ENCODE measurements around the gene KIF26A. TPM values are rescaled to one million over a fixed set of nuclear protein-coding genes. Genes with fewer than 3 reads are reported as not detected.

The KIF26A gene
- total RNA-seq, 1 experiment from 2014 or later: 3.1 TPM

GRCh38 chr14:104116288-104116755, 22.1 kb upstream of the KIF26A start:
- Histone ChIP-seq H3K9me3 (ENCODE audit: low read length) (no peaks in the 10 kb centered on the region), H4K20me1 (ENCODE audit: low read length) (no peaks in the 10 kb centered on the region), H3K79me2 (ENCODE audit: low read length) (no peaks in the 10 kb centered on the region), H3K9ac (ENCODE audit: low read length) (peak overlapping the region; percentile 74), H3K27me3 (ENCODE audit: low read length) (peaks cover 6% of the 10 kb centered on the region; the same call in 1 of the 2 replicates), H3K9me2 (replicated peaks; ENCODE audit: low read length) (no peaks in the 10 kb centered on the region), H2AFZ (ENCODE audit: low read length) (peak overlapping the region; percentile 73; the same call in 1 of the 2 replicates), H3F3A (ENCODE audit: low read length, unreplicated experiment) (no peaks in the 10 kb centered on the region), H3K36me3 (ENCODE audit: low read depth, low read length) (no peaks in the 10 kb centered on the region), H3K4me3 (ENCODE audit: low read length) (peak overlapping the region; percentile 78), H3K27ac (ENCODE audit: low read length) (peak overlapping the region; percentile 39), H3K4me2 (ENCODE audit: low read length) (peak overlapping the region; percentile 97), H3K4me1 (ENCODE audit: insufficient read depth, low read length) (peaks cover 28% of the 10 kb centered on the region)
- intact Hi-C loops (cut with micrococcal nuclease): no loop called here
- ATAC-seq: peak; percentile 48
- ChIA-PET CTCF (no interaction called here), POLR2A (ENCODE audit: unreplicated experiment) (no interaction called here)
- DNase-seq: peak; percentile 48
- no TSS peak for BruUV-seq (replicated peaks)
- TF ChIP-seq CTCF (conservative IDR thresholded peaks at IDR 0.05; ENCODE audit: low read depth, low read length): no peak
- no peak for TF ChIP-seq EZH2phosphoT487 (IDR thresholded peaks at IDR 0.05; ENCODE audit: borderline replicate concordance, low read length)
- no peak for TF ChIP-seq EZH2 (IDR thresholded peaks at IDR 0.05; ENCODE audit: low read length, unreplicated experiment)

GRCh38 chr14:104116756-104117340, 21.5 kb upstream of the KIF26A start:
- POLR2A ChIA-PET (ENCODE audit: unreplicated experiment): no interaction called here

More at GRCh38 chr14:104116756-104117340, 21.5 kb upstream of the KIF26A start:
- peak overlapping the region; percentile 73 for H2AFZ ChIP-seq (ENCODE audit: low read length)
- peak overlapping the region; percentile 78 for H3K4me3 ChIP-seq (ENCODE audit: low read length)
- TF ChIP-seq CTCF (conservative IDR thresholded peaks at IDR 0.05; ENCODE audit: low read depth, low read length): no peak
- TF ChIP-seq EZH2phosphoT487 (IDR thresholded peaks at IDR 0.05; ENCODE audit: borderline replicate concordance, low read length): no peak
- TF ChIP-seq EZH2 (IDR thresholded peaks at IDR 0.05; ENCODE audit: low read length, unreplicated experiment): no peak
- H3K4me2 ChIP-seq (ENCODE audit: low read length): peak overlapping the region; percentile 97
- H3K9ac ChIP-seq (ENCODE audit: low read length): peak overlapping the region; percentile 74
- H3K9me2 ChIP-seq (replicated peaks; ENCODE audit: low read length): no peaks in the 10 kb centered on the region
- no peaks in the 10 kb centered on the region for H3K36me3 ChIP-seq (ENCODE audit: low read depth, low read length)
- CTCF ChIA-PET: no interaction called here
- peaks cover 28% of the 10 kb centered on the region for H3K4me1 ChIP-seq (ENCODE audit: insufficient read depth, low read length)
- no peaks in the 10 kb centered on the region for H4K20me1 ChIP-seq (ENCODE audit: low read length)
- ATAC-seq: peak; percentile 69
- no peaks in the 10 kb centered on the region for H3K9me3 ChIP-seq (ENCODE audit: low read length)
- no TSS peak for BruUV-seq (replicated peaks)
- H3F3A ChIP-seq (ENCODE audit: low read length, unreplicated experiment): no peaks in the 10 kb centered on the region
- peaks cover 6% of the 10 kb centered on the region; the same call in 1 of the 2 replicates for H3K27me3 ChIP-seq (ENCODE audit: low read length)
- H3K79me2 ChIP-seq (ENCODE audit: low read length): no peaks in the 10 kb centered on the region
- intact Hi-C loops (cut with micrococcal nuclease): no loop called here
- peak overlapping the region; percentile 39 for H3K27ac ChIP-seq (ENCODE audit: low read length)
- peak; percentile 83 for DNase-seq
